K562 (cell line): ENCODE measurements around the gene UBE2V1. TPM values are rescaled to one million over a fixed set of nuclear protein-coding genes. Genes with fewer than 3 reads are reported as not detected.

Source experiments
- ATAC-seq: fragments of 200-7000 bp; cut with Tn5 transposase; 3 replicates; pipeline ENCODE4 v1.9.1; 2020; ENCODE audit warnings: moderate library complexity
- BruUV-seq: library from RNA; stranded (reverse); fragments of 400-500 nt; replicated peaks from 2 replicates; lab custom pipeline; 2021; lab: Mats Ljungman, UMichigan
- CTCF ChIA-PET: fragments of 300-600 bp; formaldehyde crosslinking; extraction: SDS; loops from one replicate; lab custom pipeline; 2021; ENCODE audit warnings: low intra/inter-chr PET ratio; lab: Yijun Ruan, JAX
- POLR2A ChIA-PET: fragments of 300-600, 350-650 bp; sonication (Branson Sonifier 250); formaldehyde crosslinking; extraction: SDS; loops from one replicate; lab custom pipeline; 2021; ENCODE audit warnings: antibody characterized with exemption, inconsistent platforms; lab: Yijun Ruan, JAX
- DNase-seq, 4 experiments: peaks; one replicate each; pipeline versions ENCODE4 v3.0.0 to v3.0.0-alpha.2; 2011 to 2018; ENCODE audit warnings: low spot score in 3 of 4, mixed read lengths in 3 of 4; ENCODE audit errors: extremely low read depth in 1 of 4
- FAIRE-seq: peaks from 2 replicates; lab custom pipeline; 2011; peaks lifted over from hg19 to GRCh38; lab: Jason Lieb, UNC
- H2AFZ ChIP-seq: 2 replicates; pipeline ENCODE4 v1.6.0; 2011; ENCODE audit warnings: low read depth, low read length, control low read depth, inconsistent platforms
- H3K27ac ChIP-seq: fragments of 200-600 bp; 3 replicates; pipeline ENCODE4 v1.8.0; 2011; ENCODE audit warnings: low read depth, mild to moderate bottlenecking, control low read depth, inconsistent platforms, low read length, moderate library complexity, mixed read lengths; ENCODE audit errors: extremely low read depth
- H3K27me3 ChIP-seq, 2 experiments: fragments of 300-600 bp in 1 of 2; 2 replicates in 1 of 2; 3 replicates in 1 of 2; pipeline versions ENCODE4 v1.6.0 to v1.8.0; 2011; ENCODE audit warnings: inconsistent platforms in 2 of 2, low read length in 2 of 2, mild to moderate bottlenecking in 1 of 2, mixed read lengths in 1 of 2, moderate library complexity in 1 of 2; ENCODE audit not compliant: control insufficient read depth in 2 of 2, insufficient read depth in 2 of 2
- H3K36me3 ChIP-seq: fragments of 300-600 bp; 3 replicates; pipeline ENCODE4 v1.8.0; 2011; ENCODE audit warnings: mild to moderate bottlenecking, low read length, inconsistent platforms; ENCODE audit not compliant: control insufficient read depth, insufficient read depth
- H3K4me1 ChIP-seq, 2 experiments: fragments of 200-600 bp in 1 of 2; replicated peaks in 1 of 2; 2 replicates in 1 of 2; 3 replicates in 1 of 2; pipeline versions ENCODE4 v1.5.1 to v1.8.0; 2011; ENCODE audit warnings: inconsistent platforms in 2 of 2, low read length in 2 of 2, mild to moderate bottlenecking in 1 of 2, mixed read lengths in 1 of 2, moderate library complexity in 1 of 2; ENCODE audit not compliant: control insufficient read depth in 2 of 2, insufficient read depth in 2 of 2
- H3K4me2 ChIP-seq: 2 replicates; pipeline ENCODE4 v1.6.1; 2011; ENCODE audit warnings: low read length, control low read depth, inconsistent platforms, mixed read lengths; ENCODE audit not compliant: insufficient read depth
- H3K4me3 ChIP-seq: fragments of 200-600 bp; sonication (generic), shearing (Covaris generic); 2 replicates; pipeline ENCODE4 v1.5.1; 2016; ENCODE audit warnings: control low read depth, inconsistent platforms
- H3K79me2 ChIP-seq: fragments of 200-600 bp; 3 replicates; pipeline ENCODE4 v1.8.0; 2011; ENCODE audit warnings: low read length, inconsistent platforms; ENCODE audit not compliant: control insufficient read depth, insufficient read depth
- H3K9ac ChIP-seq, 2 experiments: 2 replicates each; pipeline versions ENCODE4 v1.6.0 to v1.6.1; 2011; ENCODE audit warnings: low read depth in 2 of 2, low read length in 2 of 2, control low read depth in 1 of 2, inconsistent platforms in 1 of 2, mild to moderate bottlenecking in 1 of 2, mixed read lengths in 1 of 2; ENCODE audit not compliant: insufficient read depth in 1 of 2
- H3K9me1 ChIP-seq: one replicate; pipeline ENCODE4 v1.6.0; 2011; ENCODE audit warnings: inconsistent platforms, mild to moderate bottlenecking, low read length, moderate library complexity; ENCODE audit not compliant: control insufficient read depth, insufficient read depth
- H3K9me3 ChIP-seq: replicated peaks from 2 replicates; pipeline ENCODE4 v1.5.1; 2011; ENCODE audit warnings: low read depth, low read length, inconsistent platforms; ENCODE audit not compliant: control insufficient read depth, insufficient read depth
- H4K20me1 ChIP-seq: replicated peaks from 2 replicates; pipeline ENCODE4 v1.6.1; 2011; ENCODE audit warnings: low read length, inconsistent platforms, mixed read lengths; ENCODE audit not compliant: control insufficient read depth, insufficient read depth
- ELK1 ChIP-seq: sonication (generic); formaldehyde crosslinking; IDR thresholded peaks from 2 replicates; pipeline ENCODE4 v1.8.1; 2022; ENCODE audit warnings: missing genetic modification reagents
- HINFP ChIP-seq: fragments of 450-650 bp; conservative IDR thresholded peaks from 2 replicates; pipeline ENCODE4 v1.6.1; 2016; ENCODE audit warnings: missing genetic modification characterization, low read depth, mild to moderate bottlenecking, control low read depth, missing compliant biosample characterization
- MXI1 ChIP-seq: IDR thresholded peaks from 2 replicates; pipeline ENCODE4 v1.6.1; 2011; ENCODE audit warnings: low read depth, mild to moderate bottlenecking, improper control_type of control experiment, low read length
- RAD21 ChIP-seq, 2 experiments: fragments of 250-450 bp in 1 of 2; fragments of 450-650 bp in 1 of 2; sonication (Bioruptor Pico) in 1 of 2; formaldehyde crosslinking in 1 of 2; IDR thresholded peaks in 1 of 2; conservative IDR thresholded peaks in 1 of 2; 2 replicates each; pipeline versions ENCODE4 v1.4.0 to v1.8.0; 2020 to 2022; ENCODE audit warnings: mild to moderate bottlenecking in 2 of 2, moderate library complexity in 1 of 2
- ZNF197 ChIP-seq: fragments of 200-800 bp; sonication (Bioruptor generic); IDR thresholded peaks from 2 replicates; pipeline ENCODE4 v1.6.1; 2016; ENCODE audit warnings: low read depth, missing genetic modification characterization, missing compliant biosample characterization
- ZNF639 ChIP-seq, 2 experiments: fragments of 200-800 bp in 1 of 2; sonication (Bioruptor generic) in 1 of 2; sonication (generic) in 1 of 2; formaldehyde crosslinking in 1 of 2; IDR thresholded peaks in 1 of 2; conservative IDR thresholded peaks in 1 of 2; 2 replicates each; pipeline versions ENCODE4 v1.5.0 to v1.6.1; 2016 to 2020; ENCODE audit warnings: missing compliant biosample characterization in 1 of 2, missing genetic modification characterization in 1 of 2, missing genetic modification reagents in 1 of 2
- WGBS: fragments of 100-300 bp; shearing (Covaris generic); methylation state at CpG from one replicate; pipeline ENCODE4 v1.1.6; 2016; ENCODE audit warnings: low coverage, mixed read lengths; ENCODE audit not compliant: insufficient coverage; ENCODE audit errors: missing lambda C conversion rate; 5-methylcytosine and 5-hydroxymethylcytosine counted together
- in situ Hi-C: fragments of 300-500 bp; cut with MboI; formaldehyde crosslinking; loops from 4 replicates; pipeline ENCODE4 v1.15.0; 2018; ENCODE audit warnings: inconsistent platforms, mixed read lengths
- intact Hi-C: fragments of 100-400 bp; cut with micrococcal nuclease; formaldehyde crosslinking; loops from 2 replicates; pipeline ENCODE4 v1.14.2; 2022
- polyA plus RNA-seq, 8 experiments: library from polyadenylated mRNA; depleted of rRNA in 4 of 8; stranded (reverse) in 5 of 8; unstranded in 3 of 8; fragments of >200 nt; fragmentation: Nextera tagmentation in 2 of 8; fragmentation: Illumina TruSeq in 1 of 8; extraction: Ambion mirVana in 2 of 8; extraction: Trizol in 1 of 8; gene quantifications; 2 replicates each; pipeline versions ENCODE4 v1.2.1 to v1.2.3, GENCODE V29; 2011 to 2014; ENCODE audit warnings: inconsistent platforms in 1 of 8, missing spikeins in 1 of 8
- total RNA-seq, 7 experiments: library from RNA; depleted of rRNA in 6 of 7; stranded (reverse); fragments of >200 nt in 6 of 7; fragmentation: Illumina TruSeq in 2 of 7; extraction: Trizol in 2 of 7; gene quantifications; 2 replicates each; pipeline versions ENCODE4 v1.2.1 to v1.2.3, GENCODE V29; 2011 to 2021; ENCODE audit warnings: low replicate concordance in 1 of 7

The UBE2V1 gene
- total and polyA plus RNA-seq, 9 of the 15 experiments (the other 6 are each of a cell fraction or from before 2014, with no cell fraction given): 93.0 to 357 (median 119) TPM

GRCh38 chr20:50111829-50112495, 988 bp downstream of the UBE2V1 start:
- peaks cover 30 to 68% of the 10 kb centered on the region in 2 experiments for H3K4me1 ChIP-seq
- FAIRE-seq (no peak), ATAC-seq (no peak), DNase-seq (no peak)
- peaks cover 52% of the 10 kb centered on the region for H4K20me1 ChIP-seq
- H3K79me2 ChIP-seq: peaks cover 80% of the 10 kb centered on the region
- peaks cover 17% of the 10 kb centered on the region for H3K9me1 ChIP-seq
- peak overlapping the region; percentile 92 for H3K27ac ChIP-seq
- ChIA-PET CTCF (no interaction called here), POLR2A (interaction anchor here (0.6 to 5.5 kb wide), 7 partner anchors 11 to 632 kb away, joined by 3 to 51 read pairs (median 4); no protein-coding TSS in a partner anchor)
- peak overlapping the region; percentile 85 to 97 for H3K9ac ChIP-seq
- H3K27me3 ChIP-seq: no peaks in the 10 kb centered on the region
- peak overlapping the region; percentile 100 for H3K4me3 ChIP-seq
- in situ Hi-C loops (no loop called here), intact Hi-C loops (loop anchor here (2.0 to 5.0 kb wide), 2 partner anchors 41 to 55 kb away; partner anchors contain the start of gene PEDS1)
- no peaks in the 10 kb centered on the region for H3K9me3 ChIP-seq
- TF ChIP-seq ZNF197 (CRISPR knock-in tag) (0 out of 2 replicates have a peak, but pooled peaks have one; percentile 6), MXI1 (0 out of 2 replicates have a peak, but pooled peaks have one; percentile 6), RAD21 (CRISPR knock-in tag; conservative IDR thresholded peaks at IDR 0.05 in 1 of 2, IDR thresholded peaks at IDR 0.05 in 1 of 2) (no peak), HINFP (no peak), ELK1 (CRISPR knock-in tag) (no peak), ZNF639 (CRISPR knock-in tag; conservative IDR thresholded peaks at IDR 0.05 in 1 of 2, IDR thresholded peaks at IDR 0.05 in 1 of 2) (0 out of 4 replicates have a peak, but pooled peaks of 1 of the 2 experiments have one; percentile 2)
- 2% methylated on average over 9 of the region's 9 CpGs for WGBS
- H3K36me3 ChIP-seq: peaks cover 40% of the 10 kb centered on the region
- TSS peak; percentile 50 for BruUV-seq
- peak overlapping the region; percentile 98 for H3K4me2 ChIP-seq
- H2AFZ ChIP-seq: no peak overlapping the region
